ENCODE measurements around the gene SHB.

SHB gene

GRCh38 chr9:37917801-37918664 is 151.0 kb downstream of the SHB start:
- H3K27ac ChIP-seq (ENCODE audit: low read length, poor library complexity, severe bottlenecking): no peak overlapping the region
- H4K8ac ChIP-seq (ENCODE audit: low read length): no peak overlapping the region
- H3K23ac ChIP-seq (ENCODE audit: low read length in 2 of 2): no peak overlapping the region
- no peak overlapping the region for H2AFZ ChIP-seq (ENCODE audit: low read depth, low read length)
- H2BK5ac ChIP-seq (ENCODE audit: low read depth, low read length, poor library complexity, severe bottlenecking): no peak overlapping the region
- peaks cover 31% of the 10 kb centered on the region for H3K4me1 ChIP-seq (ENCODE audit: control insufficient read depth, insufficient read depth, low read depth, low read length)
- 96% methylated on average over 21 of the region's 21 CpGs for WGBS
- no peak overlapping the region for H3K18ac ChIP-seq (ENCODE audit: low read depth in 1 of 2, low read length in 2 of 2)
- no peak overlapping the region for H2AK5ac ChIP-seq (ENCODE audit: low read length, severe bottlenecking)
- DNase-seq: no peak
- H3K4me3 ChIP-seq (ENCODE audit: insufficient read depth in 1 of 2, low read depth in 1 of 2, low read length in 2 of 2): no peak overlapping the region
- peak overlapping the region; percentile 26 for H2BK15ac ChIP-seq (ENCODE audit: low read depth, poor library complexity, severe bottlenecking)
- no peak overlapping the region for H2BK120ac ChIP-seq (ENCODE audit: low read depth, low read length)
- no peak overlapping the region for H3K14ac ChIP-seq (ENCODE audit: low read length in 2 of 2)
- no peak overlapping the region for H3K4ac ChIP-seq (ENCODE audit: low read depth in 1 of 2, low read length in 2 of 2)
- H3K9me3 ChIP-seq (ENCODE audit: control insufficient read depth, low read length): no peaks in the 10 kb centered on the region
- H3K9ac ChIP-seq (ENCODE audit: low read length): no peak overlapping the region
- peaks cover 57% of the 10 kb centered on the region for H3K79me1 ChIP-seq (replicated peaks; ENCODE audit: low read length, poor library complexity, severe bottlenecking)
- H4K91ac ChIP-seq (ENCODE audit: low read length): peak overlapping the region; percentile 25
- no peaks in the 10 kb centered on the region for H3K27me3 ChIP-seq (ENCODE audit: control insufficient read depth in 1 of 2, insufficient read depth in 1 of 2, low read length in 2 of 2)
- peaks cover 32 to 90% of the 10 kb centered on the region in 2 experiments for H3K36me3 ChIP-seq (ENCODE audit: control insufficient read depth in 1 of 2, insufficient read depth in 2 of 2, low read depth in 1 of 2, low read length in 2 of 2)
- no peak overlapping the region for H3K4me2 ChIP-seq (ENCODE audit: low read length, poor library complexity, severe bottlenecking)
- H2BK12ac ChIP-seq (ENCODE audit: low read length in 2 of 2): no peak overlapping the region

- no peak overlapping the region for H3K23ac ChIP-seq (ENCODE audit: low read length in 2 of 2)
- no peak overlapping the region for H3K4ac ChIP-seq (ENCODE audit: low read depth in 1 of 2, low read length in 2 of 2)
- H3K4me3 ChIP-seq (ENCODE audit: insufficient read depth in 1 of 2, low read depth in 1 of 2, low read length in 2 of 2): no peak overlapping the region
- no peak overlapping the region for H3K18ac ChIP-seq (ENCODE audit: low read depth in 1 of 2, low read length in 2 of 2)
- no peak overlapping the region for H2BK5ac ChIP-seq (ENCODE audit: low read depth, low read length, poor library complexity, severe bottlenecking)
- peaks cover 50% of the 10 kb centered on the region for H3K79me1 ChIP-seq (replicated peaks; ENCODE audit: low read length, poor library complexity, severe bottlenecking)
- DNase-seq: no peak
- WGBS: 89% methylated on average over 8 of the region's 8 CpGs
- no peak overlapping the region for H3K4me2 ChIP-seq (ENCODE audit: low read length, poor library complexity, severe bottlenecking)
- H3K27me3 ChIP-seq (ENCODE audit: control insufficient read depth in 1 of 2, insufficient read depth in 1 of 2, low read length in 2 of 2): no peaks in the 10 kb centered on the region
- peak overlapping the region; percentile 30 for H3K9ac ChIP-seq (ENCODE audit: low read length)
- H2BK12ac ChIP-seq (ENCODE audit: low read length in 2 of 2): no peak overlapping the region
- H4K91ac ChIP-seq (ENCODE audit: low read length): no peak overlapping the region
- no peak overlapping the region for H2AK5ac ChIP-seq (ENCODE audit: low read length, severe bottlenecking)
- no peak overlapping the region for H4K8ac ChIP-seq (ENCODE audit: low read length)
- peak overlapping the region; percentile 26 for H2BK15ac ChIP-seq (ENCODE audit: low read depth, poor library complexity, severe bottlenecking)
- no peaks in the 10 kb centered on the region for H3K9me3 ChIP-seq (ENCODE audit: control insufficient read depth, low read length)
- peaks cover 32 to 83% of the 10 kb centered on the region in 2 experiments for H3K36me3 ChIP-seq (ENCODE audit: control insufficient read depth in 1 of 2, insufficient read depth in 2 of 2, low read depth in 1 of 2, low read length in 2 of 2)
- H3K4me1 ChIP-seq (ENCODE audit: control insufficient read depth, insufficient read depth, low read depth, low read length): peaks cover 24% of the 10 kb centered on the region
- H3K14ac ChIP-seq (ENCODE audit: low read length in 2 of 2): no peak overlapping the region
- no peak overlapping the region for H3K27ac ChIP-seq (ENCODE audit: low read length, poor library complexity, severe bottlenecking)
- H2AFZ ChIP-seq (ENCODE audit: low read depth, low read length): no peak overlapping the region
- H2BK120ac ChIP-seq (ENCODE audit: low read depth, low read length): no peak overlapping the region
These were observed 151.7 kb downstream of the SHB start for GRCh38 chr9:37917313-37917731.

GRCh38 chr9:37916471-37917312 is 152.3 kb downstream of the SHB start:
- H4K8ac ChIP-seq (ENCODE audit: low read length): no peak overlapping the region
- H3K79me1 ChIP-seq (replicated peaks; ENCODE audit: low read length, poor library complexity, severe bottlenecking): peaks cover 46% of the 10 kb centered on the region
- no peak overlapping the region for H3K4ac ChIP-seq (ENCODE audit: low read depth in 1 of 2, low read length in 2 of 2)
- no peak overlapping the region for H3K14ac ChIP-seq (ENCODE audit: low read length in 2 of 2)
- peak overlapping the region; percentile 30 for H3K9ac ChIP-seq (ENCODE audit: low read length)
- no peaks in the 10 kb centered on the region for H3K27me3 ChIP-seq (ENCODE audit: control insufficient read depth in 1 of 2, insufficient read depth in 1 of 2, low read length in 2 of 2)
- no peak overlapping the region for H2BK15ac ChIP-seq (ENCODE audit: low read depth, poor library complexity, severe bottlenecking)
- 95% methylated on average over 18 of the region's 18 CpGs for WGBS
- no peak overlapping the region for H4K91ac ChIP-seq (ENCODE audit: low read length)
- no peak overlapping the region for H3K18ac ChIP-seq (ENCODE audit: low read depth in 1 of 2, low read length in 2 of 2)
- no peak overlapping the region for H2BK120ac ChIP-seq (ENCODE audit: low read depth, low read length)
- no peak overlapping the region for H2BK5ac ChIP-seq (ENCODE audit: low read depth, low read length, poor library complexity, severe bottlenecking)
- H2AFZ ChIP-seq (ENCODE audit: low read depth, low read length): no peak overlapping the region
- no peak overlapping the region for H2AK5ac ChIP-seq (ENCODE audit: low read length, severe bottlenecking)
- no peak overlapping the region for H2BK12ac ChIP-seq (ENCODE audit: low read length in 2 of 2)
- no peak overlapping the region for H3K4me2 ChIP-seq (ENCODE audit: low read length, poor library complexity, severe bottlenecking)
- H3K27ac ChIP-seq (ENCODE audit: low read length, poor library complexity, severe bottlenecking): no peak overlapping the region
- H3K23ac ChIP-seq (ENCODE audit: low read length in 2 of 2): no peak overlapping the region
- no peak overlapping the region for H3K4me3 ChIP-seq (ENCODE audit: insufficient read depth in 1 of 2, low read depth in 1 of 2, low read length in 2 of 2)
- H3K36me3 ChIP-seq (ENCODE audit: control insufficient read depth in 1 of 2, insufficient read depth in 2 of 2, low read depth in 1 of 2, low read length in 2 of 2): peaks cover 30 to 77% of the 10 kb centered on the region in 2 experiments
- no peaks in the 10 kb centered on the region for H3K9me3 ChIP-seq (ENCODE audit: control insufficient read depth, low read length)
- peaks cover 18% of the 10 kb centered on the region for H3K4me1 ChIP-seq (ENCODE audit: control insufficient read depth, insufficient read depth, low read depth, low read length)
- DNase-seq: no peak

GRCh38 chr9:37915911-37916470 is 153.0 kb downstream of the SHB start:
- Histone ChIP-seq H2BK5ac (ENCODE audit: low read depth, low read length, poor library complexity, severe bottlenecking) (no peak overlapping the region), H3K79me1 (replicated peaks; ENCODE audit: low read length, poor library complexity, severe bottlenecking) (peaks cover 47% of the 10 kb centered on the region), H2AK5ac (ENCODE audit: low read length, severe bottlenecking) (no peak overlapping the region), H2BK15ac (ENCODE audit: low read depth, poor library complexity, severe bottlenecking) (no peak overlapping the region), H3K4me1 (ENCODE audit: control insufficient read depth, insufficient read depth, low read depth, low read length) (peaks cover 16% of the 10 kb centered on the region), H4K8ac (ENCODE audit: low read length) (no peak overlapping the region), H3K27me3 (ENCODE audit: control insufficient read depth in 1 of 2, insufficient read depth in 1 of 2, low read length in 2 of 2) (no peaks in the 10 kb centered on the region), H2BK12ac (ENCODE audit: low read length in 2 of 2) (no peak overlapping the region), H3K9me3 (ENCODE audit: control insufficient read depth, low read length) (no peaks in the 10 kb centered on the region), H3K23ac (ENCODE audit: low read length in 2 of 2) (no peak overlapping the region), H2AFZ (ENCODE audit: low read depth, low read length) (no peak overlapping the region), H3K4me2 (ENCODE audit: low read length, poor library complexity, severe bottlenecking) (no peak overlapping the region), H2BK120ac (ENCODE audit: low read depth, low read length) (no peak overlapping the region), H3K18ac (ENCODE audit: low read depth in 1 of 2, low read length in 2 of 2) (no peak overlapping the region), H4K91ac (ENCODE audit: low read length) (no peak overlapping the region), H3K14ac (ENCODE audit: low read length in 2 of 2) (no peak overlapping the region), H3K9ac (ENCODE audit: low read length) (no peak overlapping the region), H3K27ac (ENCODE audit: low read length, poor library complexity, severe bottlenecking) (no peak overlapping the region), H3K36me3 (ENCODE audit: control insufficient read depth in 1 of 2, insufficient read depth in 2 of 2, low read depth in 1 of 2, low read length in 2 of 2) (peaks cover 27 to 78% of the 10 kb centered on the region in 2 experiments), H3K4ac (ENCODE audit: low read depth in 1 of 2, low read length in 2 of 2) (no peak overlapping the region), H3K4me3 (ENCODE audit: insufficient read depth in 1 of 2, low read depth in 1 of 2, low read length in 2 of 2) (no peak overlapping the region)
- 96% methylated on average over 14 of the region's 14 CpGs for WGBS
- no peak for DNase-seq

All from mesenchymal stem cell (in vitro differentiated cells and primary cell).